HG03378 (cell line): ENCODE results near the gene PLA2G15.
A peak's percentile ranks its signal among the peaks of the same experiment; 100 is the strongest.

Experiments used
- ATAC-seq: cut with Tn5 transposase; IDR thresholded peaks from one replicate; pipeline ENCODE4 v1.9.1; 2021; ENCODE audit warnings: mild to moderate bottlenecking, moderate library complexity; ENCODE audit not compliant: unreplicated experiment

PLA2G15 gene

DNA sequence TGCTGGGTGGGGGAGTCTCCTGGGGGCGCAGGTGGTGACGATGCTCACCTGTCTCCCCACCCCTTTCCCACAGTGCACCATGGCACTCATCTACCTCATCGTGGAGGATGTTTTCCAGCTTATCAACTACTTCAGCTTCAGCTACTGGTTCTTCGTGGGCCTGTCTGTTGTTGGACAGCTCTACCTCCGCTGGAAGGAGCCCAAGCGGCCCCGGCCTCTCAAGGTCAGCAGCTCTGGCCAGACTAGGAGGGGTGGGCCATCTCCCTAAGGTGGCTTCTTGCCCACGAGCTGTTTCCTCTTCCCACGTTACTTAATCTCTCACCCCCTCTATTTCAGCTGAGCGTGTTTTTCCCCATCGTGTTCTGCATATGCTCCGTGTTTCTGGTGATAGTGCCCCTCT, 51.1 kb downstream of the PLA2G15 start:
- ATAC-seq: no peak

DNA sequence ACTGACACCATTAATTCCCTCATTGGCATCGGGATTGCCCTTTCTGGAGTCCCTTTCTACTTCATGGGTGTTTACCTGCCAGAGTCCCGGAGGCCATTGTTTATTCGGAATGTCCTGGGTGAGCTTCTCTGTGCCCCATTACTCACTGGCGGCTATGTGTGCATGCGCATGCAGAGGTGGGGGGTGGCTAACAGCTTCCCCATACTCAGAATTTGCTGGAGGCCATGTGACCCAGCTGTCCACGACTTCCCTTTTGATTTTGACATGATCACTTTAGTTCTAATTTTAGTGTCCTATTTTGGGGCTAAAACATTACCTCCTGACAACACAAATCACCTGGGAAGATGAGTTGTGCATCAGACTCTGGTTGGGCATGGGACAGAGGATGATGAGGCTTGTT, 51.5 kb downstream of the PLA2G15 start:
- no peak for ATAC-seq

DNA sequence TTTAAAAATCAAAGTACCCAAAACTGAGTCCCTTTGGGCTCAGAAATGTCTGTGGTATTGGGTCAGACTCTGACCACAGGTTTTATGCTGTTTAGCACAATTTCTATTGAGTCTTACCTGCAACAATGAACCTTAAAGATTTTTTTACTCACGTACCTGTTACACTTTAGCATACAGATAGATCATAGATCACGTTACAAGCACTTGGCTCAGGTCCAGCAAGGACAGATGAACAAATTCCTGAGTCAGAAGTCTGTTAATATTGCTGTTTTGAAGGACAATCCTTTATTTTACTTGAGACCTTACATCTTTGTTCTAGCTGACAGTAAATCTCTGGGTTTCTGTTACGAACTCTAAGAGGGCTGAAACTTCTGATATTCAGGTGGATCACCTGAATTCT, 52.7 kb downstream of the PLA2G15 start:
- no peak for ATAC-seq

DNA sequence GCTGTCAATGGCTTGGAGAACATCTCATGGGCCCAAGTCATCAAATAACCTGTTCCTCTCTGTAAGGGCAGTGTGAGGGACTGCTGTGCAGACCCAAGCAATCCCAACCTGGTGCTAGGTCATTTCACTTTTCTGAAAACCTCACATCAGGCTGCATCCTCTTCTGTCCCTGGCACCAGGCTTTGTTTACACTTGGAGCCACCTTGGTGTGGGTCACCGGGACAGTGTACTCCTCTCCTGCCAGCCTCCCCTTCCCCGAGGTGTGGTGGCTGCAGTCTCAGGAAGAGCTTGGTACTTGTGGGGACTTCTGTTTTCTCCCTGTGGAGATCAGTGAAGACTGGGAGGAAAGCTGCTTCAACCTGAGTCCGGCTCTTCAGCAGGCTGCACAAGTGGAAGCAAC, 53.1 kb downstream of the PLA2G15 start:
- ATAC-seq: no peak

DNA sequence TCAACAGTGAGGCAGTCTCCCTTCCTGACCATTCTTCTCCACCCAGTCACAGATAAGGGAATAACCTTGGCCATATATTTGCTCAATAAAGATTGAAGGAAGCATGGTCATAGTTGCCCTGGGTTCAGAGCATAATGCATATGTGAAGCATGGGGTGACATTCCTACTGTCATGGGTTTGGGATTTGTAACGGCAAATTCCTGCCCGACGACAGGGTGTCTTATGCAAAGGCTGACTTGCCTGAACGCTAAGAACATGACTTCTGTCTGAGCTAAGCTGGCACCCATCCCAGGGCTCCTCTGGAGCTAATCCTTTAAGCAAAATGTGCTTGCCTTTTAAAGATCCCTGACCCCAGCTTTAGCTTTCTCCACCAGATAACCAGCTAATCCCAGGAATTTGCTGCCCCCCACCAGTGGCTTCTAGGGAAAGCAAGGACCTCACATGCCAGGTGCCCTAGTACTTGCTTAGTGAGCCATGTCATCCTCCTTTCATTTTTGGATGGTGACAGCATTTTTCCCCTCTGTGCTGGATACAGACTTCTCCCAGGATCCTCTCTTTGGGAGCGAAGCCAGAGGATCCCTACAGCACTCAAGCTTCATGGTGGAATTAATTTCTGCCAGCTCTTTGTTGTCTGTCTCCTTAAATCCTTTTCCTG, 53.9 kb downstream of the PLA2G15 start:
- ATAC-seq: no peak

DNA sequence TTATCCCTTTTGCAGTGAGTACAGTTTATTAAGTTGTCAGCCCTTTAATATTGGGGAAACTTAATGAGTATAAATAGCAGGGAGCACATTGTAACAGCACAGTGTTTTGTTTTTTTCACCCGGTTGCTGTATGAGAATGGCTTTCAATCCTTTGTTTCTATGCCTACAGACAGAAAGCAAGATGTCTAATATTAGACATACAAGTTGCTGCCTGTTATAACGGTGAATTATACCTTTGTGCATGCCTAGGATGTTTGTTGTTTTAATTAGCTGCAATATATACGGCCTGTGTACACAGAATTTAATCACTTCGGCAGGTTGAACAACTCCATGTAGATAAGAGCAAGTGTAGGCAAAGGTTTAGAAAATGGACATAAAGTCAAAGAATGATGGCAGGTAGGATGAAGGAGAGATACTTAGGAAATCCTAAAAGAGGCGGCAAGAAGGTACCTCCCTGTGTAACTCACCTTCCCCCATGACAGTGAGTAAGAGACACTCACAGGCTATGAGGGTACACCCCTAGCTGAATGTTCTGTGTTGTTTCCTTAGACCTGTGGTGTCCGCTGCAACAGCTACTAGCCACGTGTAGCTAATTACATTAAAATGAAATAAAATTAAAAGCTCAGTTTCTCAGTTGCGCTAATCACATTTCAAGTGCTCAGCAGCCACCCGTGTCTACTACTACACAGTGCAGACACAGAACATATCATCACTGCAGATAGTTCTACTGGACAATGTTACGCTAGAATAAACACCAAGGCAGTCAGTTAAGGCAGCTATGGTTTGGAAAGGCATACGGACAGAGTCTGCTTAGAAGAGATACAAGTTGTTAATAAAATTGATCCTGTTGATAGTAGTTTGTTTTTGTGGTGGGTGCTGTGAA, 54.6 kb downstream of the PLA2G15 start:
- no peak for ATAC-seq

DNA sequence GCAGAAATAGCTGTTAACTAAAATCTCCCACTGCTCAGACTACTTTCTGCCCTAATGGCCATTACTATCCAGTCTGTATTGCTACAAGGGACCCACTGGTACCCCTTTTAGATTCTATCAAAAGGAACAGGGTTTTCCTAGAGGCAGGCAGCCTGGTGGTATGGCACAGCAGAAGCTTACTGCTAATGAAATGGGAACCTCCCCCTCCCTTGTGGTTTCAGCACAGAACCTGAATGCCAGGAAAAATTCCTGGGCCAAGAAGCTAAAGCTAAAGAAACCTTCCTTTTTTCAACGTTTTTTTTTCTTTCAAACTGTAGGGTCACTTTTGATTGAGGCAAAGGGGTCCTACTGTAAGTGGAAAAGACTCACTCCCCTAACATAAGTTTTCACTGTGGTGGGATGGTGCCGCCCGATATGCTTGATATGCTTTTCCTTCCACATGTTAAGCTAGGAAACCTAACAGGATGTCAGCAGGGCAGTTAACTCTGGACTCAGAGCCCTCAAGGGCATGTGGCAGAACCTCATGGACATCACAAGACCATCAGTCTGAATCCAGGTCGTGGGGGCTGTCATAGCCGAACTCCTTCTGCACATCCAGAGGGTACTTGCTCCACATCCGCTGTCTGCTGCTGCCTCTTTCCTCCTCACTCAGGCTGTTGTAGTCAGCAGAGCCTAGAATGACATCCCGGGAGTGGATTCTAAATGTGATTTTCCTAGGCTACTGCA, 55.7 kb downstream of the PLA2G15 start:
- ATAC-seq: no peak

DNA sequence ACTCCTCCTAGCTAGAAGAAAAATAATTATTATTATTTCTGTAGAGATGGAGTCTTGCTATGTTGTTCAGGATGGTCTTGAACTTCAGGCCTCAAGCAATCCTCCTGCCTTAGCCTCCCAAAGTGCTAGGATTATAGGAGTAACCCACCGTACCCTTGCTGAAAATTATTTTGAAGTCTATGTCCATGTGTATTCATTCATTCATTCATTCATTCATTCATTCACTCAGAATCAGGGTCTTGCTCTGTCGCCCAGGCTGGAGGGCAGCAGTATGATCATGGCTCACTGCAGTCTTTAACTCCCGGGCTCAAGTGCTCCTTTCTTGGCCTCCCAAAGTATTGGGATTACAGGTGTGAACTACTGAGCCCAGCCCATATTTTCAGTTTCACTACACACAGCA, 61.5 kb downstream of the PLA2G15 start:
- no peak for ATAC-seq

DNA sequence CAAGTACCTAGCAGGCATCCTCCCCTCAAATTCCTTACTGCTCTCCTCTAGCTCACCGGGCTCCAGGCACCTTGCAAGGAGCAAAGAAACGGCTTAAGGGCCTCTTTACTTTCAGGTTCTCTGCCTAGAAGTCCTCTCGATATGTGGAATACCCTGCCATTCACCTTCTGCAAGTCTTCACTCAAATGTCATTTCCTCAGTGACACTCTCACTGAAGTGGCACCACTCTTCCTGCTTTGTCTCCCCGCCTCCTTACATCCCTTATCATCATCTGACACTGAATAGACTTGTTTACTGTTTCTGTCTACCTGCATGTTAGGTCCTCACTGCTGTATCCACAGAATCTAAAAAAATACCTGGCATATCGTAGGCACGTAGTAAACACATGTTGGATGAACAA, 64.6 kb downstream of the PLA2G15 start:
- no peak for ATAC-seq

DNA sequence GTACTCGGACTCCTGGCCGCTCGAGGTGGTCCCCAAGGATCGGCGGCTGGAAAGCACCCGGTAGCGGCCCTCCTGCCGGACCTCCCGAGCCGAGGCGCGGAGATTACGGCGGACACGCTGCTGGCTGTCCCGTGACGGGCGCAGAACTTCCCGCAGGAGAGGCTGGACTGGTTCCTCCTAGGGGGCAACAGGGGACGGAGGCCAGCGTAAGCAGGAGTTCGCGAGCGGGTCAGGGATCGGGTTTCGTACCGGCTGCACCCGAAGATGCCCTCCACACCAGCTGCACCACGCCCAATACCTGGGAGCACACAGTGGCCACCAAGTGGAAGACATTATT, 65.2 kb downstream of the PLA2G15 start:
- ATAC-seq: peak; percentile 36
